Measurements from ENCODE around the gene NCOA1.

GRCh38 chr2:24618680-24619079 is 127.6 kb downstream of the NCOA1 start:
- TF ChIP-seq TAF1 (IDR thresholded peaks at IDR 0.05; ENCODE audit: borderline replicate concordance, low read depth, low read length) (no peak), POLR2AphosphoS5 (IDR thresholded peaks at IDR 0.05; ENCODE audit: low read depth, low read length) (no peak), CTCF (IDR thresholded peaks at IDR 0.05) (no peak), FOXM1 (IDR thresholded peaks at IDR 0.05; ENCODE audit: low read depth) (no peak), RXRA (IDR thresholded peaks at IDR 0.05; ENCODE audit: borderline replicate concordance, low read depth) (no peak), ZBTB33 (IDR thresholded peaks at IDR 0.05; ENCODE audit: borderline replicate concordance, low read depth) (no peak)
